Central memory CD4-positive, alpha-beta T cell (primary cell): ENCODE results near the gene LRRTM4.
"Not testable (repeated sequence)": the region's sequence is repeated elsewhere in the genome, so short reads cannot be mapped to it uniquely, and the experiment has no call there.

Experiments used
- DNase-seq: peaks from one replicate; pipeline ENCODE4 v3.0.0; 2022

LRRTM4 gene

DNA sequence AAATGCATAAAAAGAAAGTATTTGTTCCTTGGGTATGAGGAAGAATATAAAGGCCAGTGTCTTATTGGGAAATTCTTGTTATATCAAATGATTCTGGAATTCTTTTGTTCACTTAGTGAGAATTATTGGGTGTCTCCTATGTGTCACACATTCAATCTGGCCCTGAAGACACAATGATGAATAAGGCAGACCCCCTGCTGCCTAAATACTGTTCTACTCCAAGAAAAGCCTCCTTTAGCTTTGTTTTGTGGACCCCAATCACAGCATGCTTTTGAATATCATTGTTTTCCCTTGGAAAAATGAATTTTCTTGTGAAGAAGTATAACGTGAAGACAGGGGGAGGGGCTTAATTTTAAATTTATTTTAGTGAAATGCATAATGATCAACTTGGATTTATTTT, 682.4 kb downstream of the LRRTM4 start:
- DNase-seq, result no peak

DNA sequence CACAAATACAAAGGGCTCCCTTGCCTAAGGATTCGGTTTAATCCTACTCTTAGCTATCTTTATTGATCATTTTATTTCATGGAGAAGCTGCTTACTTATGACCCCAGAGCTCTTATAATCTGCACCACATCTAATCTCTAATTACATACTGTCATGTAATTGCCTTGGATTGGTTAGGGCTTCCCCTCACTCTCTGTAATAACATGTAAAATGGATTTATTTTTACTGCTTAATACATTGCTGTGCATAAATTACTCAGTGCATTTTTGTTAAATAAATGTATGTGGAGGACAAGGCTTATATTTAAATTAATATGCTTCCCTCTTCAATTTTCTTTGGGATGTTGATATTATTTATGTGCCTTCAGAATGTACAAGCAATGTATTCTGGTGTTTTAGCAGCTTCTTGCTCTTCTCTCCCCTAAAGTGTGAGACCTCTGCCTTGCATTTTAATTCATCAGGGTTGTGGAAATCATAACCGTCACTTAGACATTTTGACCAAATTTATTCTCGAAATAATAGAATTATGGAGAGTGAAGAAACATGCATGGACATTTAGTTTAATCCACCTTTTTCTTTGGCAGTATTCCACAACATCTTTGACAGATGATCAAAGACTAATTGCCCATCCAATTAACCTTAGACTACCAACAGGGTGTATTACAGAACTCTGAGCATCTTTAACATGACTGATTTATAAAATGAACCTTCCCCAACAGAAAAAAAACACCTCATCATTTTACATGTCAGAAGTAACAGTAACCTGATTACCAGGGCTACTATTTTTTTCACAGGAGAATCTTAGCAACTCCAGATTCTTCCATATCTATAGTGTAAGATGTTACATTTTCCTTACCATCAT, 692.6 kb downstream of the LRRTM4 start:
- DNase-seq, result no peak

DNA sequence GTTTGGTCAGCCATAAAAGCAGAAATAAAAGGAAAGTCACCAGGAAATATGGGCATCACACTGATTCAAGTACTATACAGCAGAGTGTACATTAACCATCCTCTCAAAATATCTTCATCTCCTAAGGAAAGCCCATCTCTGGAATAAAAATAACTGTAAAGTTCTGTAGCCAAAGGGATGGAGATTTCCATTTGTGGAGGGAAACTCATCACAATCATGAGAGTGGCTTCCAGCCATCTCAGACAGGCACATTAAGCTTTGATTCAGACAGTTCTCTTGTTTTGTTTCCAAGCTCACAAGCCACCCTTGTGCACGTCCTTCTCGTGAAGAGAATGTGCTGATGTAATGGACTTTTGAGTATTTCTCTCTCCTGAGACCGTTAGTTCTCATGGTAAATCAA, 695.5 kb downstream of the LRRTM4 start:
- no peak for DNase-seq

DNA sequence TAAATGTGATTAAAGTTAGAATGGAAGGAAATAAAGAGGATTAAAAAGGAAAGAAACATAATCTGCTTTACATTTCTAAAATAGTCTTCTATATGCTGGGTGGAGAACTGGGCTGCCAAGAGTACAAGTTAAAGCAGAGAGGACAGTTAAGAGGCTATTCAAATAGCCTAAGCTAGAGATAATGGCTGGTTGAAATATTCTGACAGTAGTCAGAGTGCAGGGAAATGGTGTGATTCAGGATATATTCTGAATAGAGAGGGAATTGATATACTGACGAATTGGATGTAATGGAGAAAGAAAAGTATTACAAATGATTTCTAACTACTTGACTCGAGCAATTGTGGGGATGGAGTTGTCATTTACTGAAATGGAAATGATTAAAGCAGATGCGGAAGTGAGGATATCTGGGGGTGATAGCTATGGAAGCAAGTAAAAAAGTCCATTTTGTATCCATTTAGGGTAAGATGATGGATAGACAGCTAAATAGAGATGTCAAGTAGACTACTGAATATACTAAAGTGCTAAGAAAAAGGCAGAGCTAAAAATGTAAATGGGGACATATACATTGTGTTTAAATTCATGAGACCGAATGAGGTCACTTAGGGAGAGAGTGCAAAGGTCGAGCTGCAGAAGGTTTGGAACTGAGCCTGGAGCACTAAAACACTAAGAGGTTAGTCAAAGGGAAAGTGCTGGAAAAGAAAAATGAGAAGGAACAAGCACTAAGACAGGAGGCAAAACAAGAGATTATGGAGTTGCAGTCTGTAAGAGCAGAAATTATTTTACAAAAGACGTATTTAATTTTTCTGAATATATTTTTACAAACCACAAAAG, 696.8 kb downstream of the LRRTM4 start:
- DNase-seq, result no peak

DNA sequence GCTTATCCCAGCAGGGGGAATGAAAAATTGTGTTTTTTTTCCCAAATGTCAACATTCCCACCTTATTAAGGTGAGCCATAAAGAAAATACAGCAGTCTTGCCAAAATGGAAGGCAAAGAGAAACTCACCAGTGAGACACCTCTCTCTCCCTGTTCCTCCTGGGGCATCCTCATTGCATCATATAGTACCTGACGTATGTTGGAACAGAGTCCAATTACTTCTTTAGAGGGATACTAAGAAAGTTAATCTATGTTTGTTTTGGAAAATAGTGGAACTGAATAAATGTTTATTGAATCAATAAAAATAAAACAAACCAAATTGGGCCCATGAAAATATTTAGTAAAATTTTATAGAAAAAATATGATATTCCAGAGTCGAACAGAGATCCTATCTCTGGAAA, 700.4 kb downstream of the LRRTM4 start:
- DNase-seq, result no peak

DNA sequence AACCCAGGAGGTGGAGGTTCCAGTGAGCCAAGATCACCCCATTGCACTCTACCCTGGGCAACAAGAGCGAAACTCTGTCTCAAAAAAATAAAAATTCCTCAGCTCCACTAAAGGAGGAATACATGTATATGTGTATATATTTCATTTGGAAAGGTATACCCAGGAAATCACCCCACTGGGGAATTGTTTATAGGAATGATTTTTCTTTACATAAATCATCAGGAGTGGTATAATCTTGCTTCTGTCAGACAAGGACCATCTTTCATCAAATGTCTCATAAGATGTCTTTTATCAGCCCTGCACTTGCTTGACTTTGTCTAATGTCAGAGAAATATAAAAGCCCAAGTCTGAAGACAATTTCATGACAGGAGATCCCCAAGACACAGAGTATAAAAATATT, 709.1 kb downstream of the LRRTM4 start:
- DNase-seq, result no peak

DNA sequence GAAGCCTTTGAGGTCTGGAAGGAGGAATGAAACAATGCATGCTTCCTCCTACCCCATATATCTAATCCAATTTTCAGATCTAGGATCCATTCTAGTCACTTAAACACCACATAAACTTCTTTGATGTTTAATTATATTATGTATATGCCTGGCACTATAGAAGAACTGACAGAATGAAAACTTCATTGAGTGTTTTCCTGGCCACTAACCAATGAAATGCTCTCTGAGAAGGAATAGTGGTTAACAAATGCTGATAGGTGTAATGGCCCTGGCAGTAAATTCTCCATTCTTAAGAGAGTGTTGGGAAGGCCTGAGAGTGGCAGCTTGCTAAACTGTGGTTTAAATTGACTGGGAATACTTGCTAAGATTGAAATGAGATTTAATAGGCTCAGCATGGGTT, 710.0 kb downstream of the LRRTM4 start:
- no peak for DNase-seq

DNA sequence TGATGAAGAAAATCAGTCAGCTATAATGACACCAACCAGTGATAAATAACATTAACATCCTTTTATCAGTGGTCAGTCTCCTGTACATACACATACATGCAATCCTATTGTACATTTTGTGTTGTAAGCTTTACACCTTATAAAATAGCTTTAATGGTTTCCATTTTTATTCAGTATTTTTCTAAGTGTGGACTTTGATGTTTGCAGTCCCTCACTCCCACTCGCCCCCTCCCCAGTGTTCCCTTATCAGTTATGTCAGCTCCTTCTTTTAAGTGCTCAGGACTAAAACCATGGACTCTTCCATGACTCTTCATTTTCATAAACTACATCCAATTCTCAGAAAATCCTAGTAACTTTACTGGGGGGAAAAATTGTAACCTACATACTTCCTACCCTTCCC, 713.0 kb downstream of the LRRTM4 start:
- no peak for DNase-seq

DNA sequence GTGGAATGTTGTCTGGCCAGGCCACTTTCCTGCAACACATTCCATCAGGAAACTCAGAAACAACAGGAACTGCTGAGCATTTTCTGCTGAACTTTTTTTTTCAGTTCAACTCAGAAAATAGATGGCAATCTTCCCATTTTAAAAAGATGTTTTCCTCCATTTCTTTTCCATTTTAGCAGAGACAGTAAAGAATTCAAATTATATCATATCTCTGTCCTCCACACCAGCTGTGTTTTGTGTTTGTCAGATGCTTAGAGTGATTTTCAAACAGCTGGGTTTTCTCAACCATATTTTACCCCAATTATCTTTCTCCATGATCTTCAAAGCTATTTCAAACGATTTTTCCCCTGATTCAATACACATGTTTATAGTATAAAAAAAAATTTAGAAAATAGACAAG, 713.4 kb downstream of the LRRTM4 start:
- no peak for DNase-seq

DNA sequence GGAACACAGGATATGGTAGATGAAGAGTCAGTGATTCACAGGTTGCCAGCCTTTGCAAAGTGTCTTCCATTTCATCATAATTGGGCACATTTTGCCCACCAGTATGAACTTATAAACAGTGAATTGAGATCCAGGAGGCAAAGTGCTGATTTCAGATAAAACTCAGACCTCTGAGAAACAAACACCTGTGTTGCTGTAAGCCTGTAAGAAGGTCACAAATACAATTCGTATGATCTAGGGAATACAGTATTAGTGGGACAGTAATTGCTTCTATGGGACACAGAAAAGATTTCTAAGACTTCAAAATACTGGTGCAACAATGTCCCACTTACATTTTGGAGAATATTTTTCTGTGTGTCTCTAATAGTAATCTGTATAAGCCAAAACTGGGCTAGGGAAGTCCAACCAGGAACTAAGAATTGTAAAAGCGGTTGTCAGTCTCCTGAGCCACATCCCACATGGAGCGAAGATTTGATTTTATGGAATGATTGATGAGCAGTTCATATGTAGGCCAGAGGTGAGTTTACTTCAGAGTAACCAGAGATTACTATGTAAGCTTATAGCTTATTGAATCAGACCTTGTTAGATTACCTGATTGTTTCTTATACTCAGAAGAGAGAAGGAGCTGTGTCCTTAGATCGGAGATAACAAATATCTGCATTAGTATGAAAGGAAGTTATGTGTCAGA, 728.4 kb downstream of the LRRTM4 start:
- no peak for DNase-seq

DNA sequence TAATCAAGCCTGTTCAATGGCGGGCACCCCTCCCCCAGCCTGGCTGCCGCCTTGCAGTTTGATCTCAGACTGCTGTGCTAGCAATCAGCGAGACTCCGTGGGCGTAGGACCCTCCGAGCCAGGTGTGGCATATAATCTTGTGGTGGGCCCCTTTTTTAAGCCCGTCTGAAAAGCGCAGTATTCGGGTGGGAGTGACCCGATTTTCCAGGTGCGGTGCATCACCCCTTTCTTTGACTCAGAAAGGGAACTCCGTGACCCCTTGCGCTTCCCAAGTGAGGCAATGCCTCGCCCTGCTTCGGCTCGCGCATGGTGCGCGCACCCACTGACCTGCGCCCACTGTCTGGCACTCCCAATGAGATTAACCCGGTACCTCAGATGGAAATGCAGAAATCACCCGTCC, 740.9 kb downstream of the LRRTM4 start:
- DNase-seq, result not testable (repeated sequence)

DNA sequence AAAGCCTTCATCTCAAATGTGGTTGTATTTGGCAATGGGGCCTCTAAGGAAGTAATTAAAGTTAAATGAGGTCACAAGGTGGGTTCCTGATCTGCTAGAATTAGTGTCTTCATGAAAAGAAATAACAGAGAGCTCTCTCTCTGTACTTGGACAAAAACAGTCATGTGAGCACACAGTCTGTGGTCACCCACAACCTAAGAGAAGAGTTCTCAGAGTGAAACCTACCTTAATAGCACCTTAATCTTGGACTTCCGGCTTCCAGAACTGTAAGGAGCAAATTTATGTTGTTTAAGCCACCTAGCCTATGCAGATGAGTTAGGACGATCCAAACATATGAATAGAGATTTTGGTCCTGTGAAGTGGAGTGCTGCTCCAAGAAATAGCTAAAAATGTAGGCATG, 758.9 kb downstream of the LRRTM4 start:
- DNase-seq, result no peak

DNA sequence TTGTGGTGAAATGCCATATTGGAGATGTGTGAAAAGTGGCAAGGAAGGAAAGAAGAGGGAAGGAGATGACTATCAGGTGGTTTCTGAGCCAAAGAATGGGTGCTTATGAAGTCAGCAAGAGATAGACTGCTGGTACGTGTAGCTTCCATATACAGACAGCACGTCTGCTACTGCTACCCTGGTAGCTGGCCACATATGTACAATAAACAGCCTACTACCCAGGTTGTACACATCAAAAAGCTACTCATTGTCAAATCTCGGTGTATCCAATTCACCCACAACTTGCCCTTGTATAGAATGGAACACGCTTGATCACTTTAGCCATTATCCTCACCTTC, 761.8 kb downstream of the LRRTM4 start:
- no peak for DNase-seq

DNA sequence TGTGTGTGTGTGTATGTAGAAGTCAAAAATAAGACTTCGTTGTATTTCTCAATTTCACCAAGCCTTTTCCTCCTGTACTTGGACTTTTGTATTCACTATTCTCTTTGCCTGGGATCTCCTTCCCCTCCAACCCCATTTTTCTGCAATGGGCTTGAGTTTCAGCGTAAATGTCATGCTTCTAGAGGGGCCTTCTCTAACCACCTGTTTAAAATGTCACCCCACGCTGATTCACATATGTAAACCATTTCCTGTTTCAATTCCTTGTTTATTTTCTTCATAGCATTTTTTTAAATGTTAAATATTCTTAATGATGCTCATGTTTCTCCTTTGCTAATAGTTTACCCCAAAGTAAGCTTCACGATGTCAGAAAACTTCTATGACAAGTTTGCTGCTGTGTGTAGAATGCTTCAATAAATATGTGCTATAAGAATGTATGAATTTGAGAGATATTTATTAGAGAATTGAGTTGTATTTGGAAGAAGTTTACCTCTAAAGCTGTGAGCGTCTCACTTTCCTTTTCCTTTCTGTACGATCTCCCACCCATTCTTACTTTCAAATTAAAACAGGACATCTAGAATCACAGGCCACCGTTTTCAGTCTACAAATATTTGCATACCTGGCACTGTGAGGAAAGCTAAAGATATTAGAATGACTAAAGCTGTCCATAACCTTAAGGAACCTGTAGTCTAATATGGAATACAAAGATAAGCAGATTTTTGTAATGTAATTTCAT, 762.4 kb downstream of the LRRTM4 start:
- DNase-seq, result no peak

DNA sequence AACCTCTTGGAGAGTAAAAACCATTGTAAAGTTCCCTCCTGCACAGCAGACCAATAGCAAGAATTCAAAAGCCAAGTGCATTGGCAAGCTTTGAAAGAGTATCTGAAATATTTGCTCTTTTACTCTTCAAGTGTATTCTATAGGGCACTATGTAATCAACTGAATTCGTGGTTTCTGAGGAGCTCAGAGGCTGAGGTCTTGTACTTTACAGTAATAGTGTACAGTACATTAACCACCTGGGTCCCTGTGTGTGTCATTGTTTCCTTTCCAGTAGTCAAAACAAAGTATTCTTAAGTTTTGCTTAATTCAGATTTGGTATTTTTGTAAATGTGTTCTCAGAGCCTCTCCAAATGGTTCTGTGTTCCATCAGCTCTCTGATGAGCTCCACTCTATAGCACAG, 769.7 kb downstream of the LRRTM4 start:
- no peak for DNase-seq

DNA sequence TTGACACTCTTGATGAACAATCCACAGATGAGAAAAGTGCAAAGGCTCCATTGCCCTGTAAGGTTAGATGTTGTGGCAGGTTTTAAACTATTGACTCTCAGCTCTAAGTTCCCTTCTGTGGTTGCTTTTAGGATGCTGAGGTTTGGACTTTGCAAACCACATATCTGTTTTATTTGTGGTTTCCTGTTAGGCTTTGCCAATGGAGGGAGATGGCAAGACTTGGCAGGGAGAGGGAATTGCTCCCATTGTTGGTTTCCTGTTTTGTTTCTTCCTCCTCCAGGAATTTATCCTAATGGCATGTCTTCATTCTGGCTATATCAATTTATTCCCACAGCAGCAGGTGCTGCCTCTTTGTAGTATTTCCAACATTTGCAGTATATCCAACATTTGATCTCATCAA, 772.3 kb downstream of the LRRTM4 start:
- no peak for DNase-seq

DNA sequence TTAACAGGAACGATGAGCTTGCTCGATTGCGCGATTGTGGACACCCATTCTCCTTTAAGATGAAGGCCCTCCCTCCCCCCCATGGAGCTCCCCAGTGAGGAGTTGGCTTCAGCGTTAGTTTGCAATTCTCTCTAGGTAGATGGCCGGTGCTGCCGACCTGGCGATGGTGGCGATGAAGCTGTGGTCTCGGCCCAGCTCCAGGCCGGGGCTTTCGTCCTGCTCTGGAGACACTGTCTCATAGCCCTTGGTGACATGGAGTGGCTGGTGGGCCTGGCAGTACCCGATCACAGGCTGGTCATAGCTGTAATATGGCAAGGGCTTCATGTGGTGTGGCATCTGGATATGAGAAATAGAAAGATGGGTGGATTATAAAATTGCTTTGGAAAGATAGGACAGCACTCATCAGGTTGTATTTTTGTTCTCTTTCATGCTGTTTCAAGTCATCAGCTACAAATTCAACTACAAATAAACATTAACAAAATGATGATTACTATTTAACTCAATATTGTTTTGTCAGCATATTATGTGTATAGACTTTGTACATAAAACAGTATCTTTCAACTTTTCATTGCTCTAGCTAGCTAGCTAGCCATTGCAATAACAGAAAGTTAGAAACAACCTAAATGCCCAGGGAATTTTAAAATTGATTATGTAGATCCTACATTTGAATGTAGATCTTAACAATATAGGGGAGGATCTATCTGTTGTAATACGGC, 773.4 kb downstream of the LRRTM4 start:
- no peak for DNase-seq

DNA sequence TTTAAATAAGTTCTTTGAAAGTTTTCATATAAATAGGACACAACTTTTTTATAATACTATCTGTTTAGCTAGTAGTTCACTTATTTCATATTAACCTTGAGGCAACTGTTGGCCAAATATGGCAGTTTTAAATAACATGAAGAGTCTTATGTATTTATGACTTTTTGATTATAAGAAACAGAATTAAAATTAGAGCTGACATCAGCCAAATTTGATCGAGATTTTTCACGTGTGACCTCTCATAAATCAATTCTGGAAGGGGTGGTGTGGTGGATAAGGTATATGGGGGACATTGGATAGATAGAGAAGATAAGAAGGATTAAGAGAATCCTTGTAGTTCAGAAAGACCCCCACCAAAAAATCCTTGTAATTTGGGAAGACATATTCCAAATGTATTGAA, 776.6 kb downstream of the LRRTM4 start:
- no peak for DNase-seq

DNA sequence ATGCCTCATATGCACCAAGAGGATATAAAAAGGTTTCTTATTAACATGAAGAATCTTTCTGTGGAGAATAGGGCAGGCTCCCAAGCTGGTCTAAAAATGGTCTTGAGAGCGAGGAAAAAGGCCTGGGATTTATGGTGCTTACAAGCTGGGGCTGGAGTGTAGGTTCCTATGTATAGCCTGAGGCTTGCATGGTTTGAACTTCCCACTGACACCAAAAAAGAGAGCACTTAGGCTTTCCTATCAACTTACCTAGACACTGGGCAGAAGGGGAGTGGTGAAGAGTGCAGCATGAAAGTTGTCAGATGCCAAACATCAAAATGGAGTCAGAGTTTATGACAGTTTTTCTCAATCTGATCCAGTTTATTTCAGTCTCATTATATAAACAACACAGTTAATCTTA, 784.6 kb downstream of the LRRTM4 start:
- DNase-seq, result no peak

DNA sequence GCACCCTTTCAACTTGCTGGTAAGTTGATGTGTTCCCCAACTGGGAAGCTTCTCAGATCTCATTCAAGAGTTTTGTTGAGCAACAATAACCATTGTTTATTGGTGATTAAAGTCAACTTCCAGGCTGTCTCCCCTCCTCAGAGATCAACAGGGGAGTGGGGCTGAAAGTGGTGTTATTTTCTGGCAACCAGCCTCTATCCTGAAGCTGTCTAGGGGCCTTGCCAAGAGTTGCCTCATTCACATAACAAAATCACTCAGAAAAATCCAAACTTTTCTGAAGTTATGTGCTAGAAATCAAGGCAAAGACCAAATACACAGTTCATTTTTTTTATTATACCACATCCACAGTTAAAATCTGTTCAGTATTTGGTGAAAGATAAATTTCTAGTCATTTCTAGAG, 788.4 kb downstream of the LRRTM4 start:
- no peak for DNase-seq

DNA sequence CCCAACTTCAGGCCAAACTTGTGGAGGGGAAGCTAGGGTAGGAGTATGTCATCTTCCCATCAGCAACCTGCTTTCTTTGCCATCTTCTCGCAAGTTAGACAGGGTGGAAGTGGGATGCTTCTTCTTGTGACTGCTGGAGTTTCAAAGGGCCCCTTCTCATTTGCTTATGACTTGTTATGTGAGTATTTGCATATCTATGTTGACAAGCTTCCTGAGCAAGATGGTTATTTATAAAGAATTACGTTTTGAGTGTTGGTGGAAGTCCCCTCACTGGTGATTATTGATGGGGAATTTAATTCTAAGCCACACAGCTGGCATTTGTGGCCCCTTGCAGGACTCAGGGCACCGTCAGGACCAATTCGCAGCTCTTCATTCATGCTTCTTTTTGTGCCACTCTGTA, 791.0 kb downstream of the LRRTM4 start:
- no peak for DNase-seq

DNA sequence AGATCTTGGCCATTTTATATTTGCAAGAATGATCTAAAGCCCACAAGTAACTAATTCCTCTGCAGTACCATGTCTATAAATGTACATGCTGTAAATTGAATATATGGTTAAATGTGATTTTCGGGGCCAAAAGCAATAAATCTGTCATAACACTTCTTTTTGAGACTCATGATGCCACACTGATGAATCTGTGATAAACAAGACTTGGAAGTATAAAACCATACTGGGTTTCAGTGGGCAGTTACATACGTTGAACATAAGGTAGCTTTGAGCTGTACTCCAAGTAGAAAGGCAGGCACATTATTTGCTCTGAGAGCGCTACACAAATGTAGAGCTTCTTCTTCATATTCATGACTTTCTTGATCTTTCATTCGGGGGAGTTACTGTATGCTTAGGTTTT, 792.2 kb downstream of the LRRTM4 start:
- no peak for DNase-seq
